C4-2B (cell line): ENCODE measurements around the gene MAP4.

Experiments
- ZFX ChIP-seq: fragments of 450-650 bp; IDR thresholded peaks from 2 replicates; pipeline ENCODE4 v1.6.1; 2017
- TF ChIP-seq, protein P1 (sequence below): fragments of 450-650 bp; conservative IDR thresholded peaks from 2 replicates; pipeline ENCODE4 v1.5.1; 2017; ENCODE audit warnings: mild to moderate bottlenecking

DNA sequence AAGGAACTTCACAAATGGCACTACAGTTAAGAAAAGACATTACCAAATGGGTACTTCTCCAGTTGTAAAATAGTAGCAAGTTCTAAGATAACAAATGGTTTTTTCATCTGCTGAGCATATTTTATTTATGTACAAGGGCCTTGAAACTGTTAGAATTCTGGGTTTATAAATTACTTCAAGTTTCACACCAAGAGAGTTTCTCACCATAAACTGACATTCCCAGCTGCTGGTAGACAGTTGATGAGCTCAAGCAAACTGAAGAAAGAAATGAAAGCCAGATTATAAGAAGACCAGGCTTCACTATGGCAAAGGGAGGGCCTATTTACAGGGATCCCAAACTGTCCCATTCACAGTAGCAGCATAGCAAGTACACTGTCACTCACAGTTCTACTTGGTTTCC lies 113.5 kb downstream of the MAP4 start:
- TF ChIP-seq, protein P1, sequence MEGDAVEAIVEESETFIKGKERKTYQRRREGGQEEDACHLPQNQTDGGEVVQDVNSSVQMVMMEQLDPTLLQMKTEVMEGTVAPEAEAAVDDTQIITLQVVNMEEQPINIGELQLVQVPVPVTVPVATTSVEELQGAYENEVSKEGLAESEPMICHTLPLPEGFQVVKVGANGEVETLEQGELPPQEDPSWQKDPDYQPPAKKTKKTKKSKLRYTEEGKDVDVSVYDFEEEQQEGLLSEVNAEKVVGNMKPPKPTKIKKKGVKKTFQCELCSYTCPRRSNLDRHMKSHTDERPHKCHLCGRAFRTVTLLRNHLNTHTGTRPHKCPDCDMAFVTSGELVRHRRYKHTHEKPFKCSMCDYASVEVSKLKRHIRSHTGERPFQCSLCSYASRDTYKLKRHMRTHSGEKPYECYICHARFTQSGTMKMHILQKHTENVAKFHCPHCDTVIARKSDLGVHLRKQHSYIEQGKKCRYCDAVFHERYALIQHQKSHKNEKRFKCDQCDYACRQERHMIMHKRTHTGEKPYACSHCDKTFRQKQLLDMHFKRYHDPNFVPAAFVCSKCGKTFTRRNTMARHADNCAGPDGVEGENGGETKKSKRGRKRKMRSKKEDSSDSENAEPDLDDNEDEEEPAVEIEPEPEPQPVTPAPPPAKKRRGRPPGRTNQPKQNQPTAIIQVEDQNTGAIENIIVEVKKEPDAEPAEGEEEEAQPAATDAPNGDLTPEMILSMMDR = no peak
- no peak for TF ChIP-seq ZFX
